Fibroblast of villous mesenchyme (primary cell): ENCODE measurements around the gene RAD9A. TPM values are rescaled to one million over a fixed set of nuclear protein-coding genes. Genes with fewer than 3 reads are reported as not detected.

Source experiments
- DNase-seq: peaks from one replicate; pipeline ENCODE4 v3.0.0-alpha.2; 2010; ENCODE audit warnings: low read depth
- H3K4me3 ChIP-seq: 2 replicates; pipeline ENCODE4 v1.5.1; 2011; ENCODE audit warnings: low read depth, mild to moderate bottlenecking, low read length
- total RNA-seq: library from RNA; depleted of rRNA; stranded (reverse); fragments of >200 nt; gene quantifications from 2 replicates; pipeline ENCODE4 v1.2.3, GENCODE V29; 2012
- TF ChIP-seq, protein P1 (sequence below): IDR thresholded peaks from 2 replicates; pipeline ENCODE4 v1.5.1; 2012; ENCODE audit warnings: low read depth, mild to moderate bottlenecking, low read length; ENCODE audit not compliant: insufficient read depth

Gene RAD9A
- total RNA-seq, 1 donor = 4.3 TPM

GRCh38 chr11:67431346-67432249 is 39.8 kb downstream of the RAD9A start:
- no peak overlapping the region for H3K4me3 ChIP-seq
- no peak for DNase-seq
- TF ChIP-seq, protein P1, sequence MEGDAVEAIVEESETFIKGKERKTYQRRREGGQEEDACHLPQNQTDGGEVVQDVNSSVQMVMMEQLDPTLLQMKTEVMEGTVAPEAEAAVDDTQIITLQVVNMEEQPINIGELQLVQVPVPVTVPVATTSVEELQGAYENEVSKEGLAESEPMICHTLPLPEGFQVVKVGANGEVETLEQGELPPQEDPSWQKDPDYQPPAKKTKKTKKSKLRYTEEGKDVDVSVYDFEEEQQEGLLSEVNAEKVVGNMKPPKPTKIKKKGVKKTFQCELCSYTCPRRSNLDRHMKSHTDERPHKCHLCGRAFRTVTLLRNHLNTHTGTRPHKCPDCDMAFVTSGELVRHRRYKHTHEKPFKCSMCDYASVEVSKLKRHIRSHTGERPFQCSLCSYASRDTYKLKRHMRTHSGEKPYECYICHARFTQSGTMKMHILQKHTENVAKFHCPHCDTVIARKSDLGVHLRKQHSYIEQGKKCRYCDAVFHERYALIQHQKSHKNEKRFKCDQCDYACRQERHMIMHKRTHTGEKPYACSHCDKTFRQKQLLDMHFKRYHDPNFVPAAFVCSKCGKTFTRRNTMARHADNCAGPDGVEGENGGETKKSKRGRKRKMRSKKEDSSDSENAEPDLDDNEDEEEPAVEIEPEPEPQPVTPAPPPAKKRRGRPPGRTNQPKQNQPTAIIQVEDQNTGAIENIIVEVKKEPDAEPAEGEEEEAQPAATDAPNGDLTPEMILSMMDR = no peak

- no peak for DNase-seq
- TF ChIP-seq, protein P1 = no peak
- H3K4me3 ChIP-seq = no peak overlapping the region
Measured at GRCh38 chr11:67432655-67433349, 41.0 kb downstream of the RAD9A start.

DNA sequence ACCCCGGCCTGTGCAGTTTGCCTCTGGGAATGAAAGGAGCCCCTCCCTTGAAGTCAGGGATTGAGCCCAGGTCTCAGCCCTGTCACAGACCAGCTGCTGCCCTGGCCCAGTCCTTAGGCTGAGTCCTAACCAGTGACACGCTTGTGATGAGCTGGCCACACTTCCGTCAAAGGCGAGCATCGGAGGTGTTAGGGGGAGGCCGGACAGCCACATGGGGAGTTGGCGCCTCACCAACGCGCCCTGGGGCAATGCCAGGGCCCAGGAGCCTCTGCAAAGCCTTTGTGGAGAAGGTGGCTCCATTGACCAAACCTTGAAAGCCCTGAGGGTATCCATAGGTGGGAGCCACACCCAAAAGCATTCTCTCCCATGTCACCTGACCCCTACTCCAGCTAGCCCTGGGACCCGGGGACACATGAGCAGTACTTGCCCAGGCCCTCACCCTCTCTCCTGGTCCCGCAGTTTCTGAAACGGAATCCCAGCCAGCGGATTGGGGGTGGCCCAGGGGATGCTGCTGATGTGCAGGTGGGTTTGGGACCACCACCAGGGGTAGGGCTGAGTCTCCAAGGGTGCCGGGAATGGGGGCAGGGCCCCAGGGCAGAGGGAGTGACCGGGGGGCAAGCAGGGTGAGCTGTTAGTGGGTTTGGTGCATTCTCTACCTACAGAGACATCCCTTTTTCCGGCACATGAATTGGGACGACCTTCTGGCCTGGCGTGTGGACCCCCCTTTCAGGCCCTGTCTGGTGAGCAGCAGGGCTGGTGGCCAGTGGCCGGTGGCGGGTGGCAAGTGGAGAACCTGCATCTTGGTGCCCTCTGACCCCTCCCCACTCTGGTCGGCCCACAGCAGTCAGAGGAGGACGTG is 42.0 kb downstream of the RAD9A start:
- TF ChIP-seq, protein P1 = no peak
- DNase-seq = no peak
- no peak overlapping the region for H3K4me3 ChIP-seq

- no peak for DNase-seq
- TF ChIP-seq, protein P1 = no peak
- no peak overlapping the region for H3K4me3 ChIP-seq
Measured at GRCh38 chr11:67434395-67434881, 42.7 kb downstream of the RAD9A start.

GRCh38 chr11:67435031-67435726 is 43.4 kb downstream of the RAD9A start:
- no peak for DNase-seq
- no peak overlapping the region for H3K4me3 ChIP-seq
- TF ChIP-seq, protein P1 = no peak
